AG08395 (cell line): Measurements from ENCODE around the gene PLTP.
A peak's percentile ranks its signal among the peaks of the same experiment; 100 is the strongest.

Experiments
- DNase-seq: peaks from one replicate; pipeline ENCODE4 v3.0.0; 2012; ENCODE audit warnings: mixed read lengths, low spot score

PLTP gene

GRCh38 chr20:45898285-45898684 lies 13.7 kb downstream of the PLTP start:
- DNase-seq: no peak

GRCh38 chr20:45897692-45898091 lies 14.3 kb downstream of the PLTP start:
- DNase-seq: no peak

- DNase-seq: no peak
Observed at GRCh38 chr20:45897289-45897688, 14.7 kb downstream of the PLTP start.

GRCh38 chr20:45896641-45897161 lies 15.3 kb downstream of the PLTP start:
- DNase-seq: no peak

- no peak for DNase-seq
Observed at GRCh38 chr20:45894797-45895196, 17.2 kb downstream of the PLTP start.

- no peak for DNase-seq
Observed at GRCh38 chr20:45893831-45894230, 18.1 kb downstream of the PLTP start.

GRCh38 chr20:45892828-45893500 lies 19.0 kb downstream of the PLTP start:
- no peak for DNase-seq

GRCh38 chr20:45892049-45892825 lies 19.7 kb downstream of the PLTP start:
- DNase-seq: peak; percentile 77

- peak; percentile 97 for DNase-seq
Observed at GRCh38 chr20:45890985-45891983, 20.7 kb downstream of the PLTP start, which contains the start of the genes CTSA and NEURL2. Gene CTSA (plus strand): TSS chr20:45891335. CDS start chr20:45891569, 234 bp downstream. Gene NEURL2 (minus strand): TSS chr20:45891208. CDS start chr20:45890991, 217 bp downstream.

- peak; percentile 76 for DNase-seq
Observed at GRCh38 chr20:45890077-45890984, 21.6 kb downstream of the PLTP start.

GRCh38 chr20:45888681-45889080 lies 23.3 kb downstream of the PLTP start:
- DNase-seq: no peak

- DNase-seq: no peak
Observed at GRCh38 chr20:45887346-45887715, 24.6 kb downstream of the PLTP start, which contains the start of gene SPATA25. Gene SPATA25 (minus strand): TSS chr20:45887622. CDS start chr20:45887590, 32 bp downstream.

GRCh38 chr20:45886590-45887345 lies 25.2 kb downstream of the PLTP start:
- DNase-seq: no peak

GRCh38 chr20:45883100-45883469 lies 28.9 kb downstream of the PLTP start:
- DNase-seq: no peak

GRCh38 chr20:45882469-45883099 lies 29.4 kb downstream of the PLTP start:
- no peak for DNase-seq

GRCh38 chr20:45880988-45881788 lies 30.8 kb downstream of the PLTP start, which contains the start of gene ZSWIM1:
Gene ZSWIM1 (plus strand): TSS chr20:45881227. CDS start chr20:45882593, 1,366 bp downstream.
- peak; percentile 100 for DNase-seq

GRCh38 chr20:45878076-45878761 lies 33.7 kb downstream of the PLTP start:
- DNase-seq: peak; percentile 39

- DNase-seq: no peak
Observed at GRCh38 chr20:45874576-45874975, 37.4 kb downstream of the PLTP start.
